ENCODE data around the gene PPFIA3. TPM values are rescaled to one million over a fixed set of nuclear protein-coding genes. Genes with fewer than 3 reads are reported as not detected.

Gene PPFIA3
- total RNA-seq, 1 experiment from 2014 or later, result 27.3 TPM

GRCh38 chr19:49101160-49101559 lies 18.2 kb upstream of the PPFIA3 start:
- no peaks in the 10 kb centered on the region for H3K9me3 Mint-ChIP-seq
- ChIA-PET POLR2A (interaction anchor here (0.7 kb wide), 1 partner anchor 26 kb away, joined by 9 read pairs; no protein-coding TSS in a partner anchor), CTCF (no interaction called here)
- H3K4me1 Mint-ChIP-seq, result peaks cover 13% of the 10 kb centered on the region
- H3K27ac Mint-ChIP-seq, result 0 out of 2 replicates have a peak overlapping the region, but pooled peaks have one; percentile 94
- TF ChIP-seq ZBTB43 (CRISPR knock-in tag; IDR thresholded peaks at IDR 0.05), result no peak
- TF ChIP-seq ZBTB21 (CRISPR knock-in tag; IDR thresholded peaks at IDR 0.05; ENCODE audit: borderline replicate concordance), result no peak
- H3K27me3 Mint-ChIP-seq (ENCODE audit: low read depth), result no peaks in the 10 kb centered on the region
- no peak for ATAC-seq
- no peak for DNase-seq (ENCODE audit: low spot score)
- peaks cover 51% of the 10 kb centered on the region for H3K36me3 Mint-ChIP-seq
- no peak overlapping the region for H3K4me3 Mint-ChIP-seq

GRCh38 chr19:49102303-49102702 lies 17.0 kb upstream of the PPFIA3 start:
- POLR2A ChIA-PET, result interaction anchor here (1.1 kb wide), 1 partner anchor 12 kb away, joined by 3 read pairs; the partner anchor contains the start of gene LIN7B
- no peak overlapping the region for H3K27ac Mint-ChIP-seq
- peaks cover 18% of the 10 kb centered on the region for H3K4me1 Mint-ChIP-seq
- no peak for ATAC-seq
- no peak overlapping the region for H3K4me3 Mint-ChIP-seq
- H3K27me3 Mint-ChIP-seq (ENCODE audit: low read depth), result no peaks in the 10 kb centered on the region
- CTCF ChIA-PET, result no interaction called here
- TF ChIP-seq FOXP4 (CRISPR knock-in tag; IDR thresholded peaks at IDR 0.05) (no peak), ZNF423 (CRISPR knock-in tag; IDR thresholded peaks at IDR 0.05) (no peak), HMGA2 (CRISPR knock-in tag; IDR thresholded peaks at IDR 0.05) (no peak), PRDM15 (CRISPR knock-in tag; IDR thresholded peaks at IDR 0.05) (no peak), MYBL2 (CRISPR knock-in tag; IDR thresholded peaks at IDR 0.05) (no peak), TCF7 (CRISPR knock-in tag; IDR thresholded peaks at IDR 0.05; ENCODE audit: low read depth) (no peak), MAX (CRISPR knock-in tag; IDR thresholded peaks at IDR 0.05) (no peak), TEAD4 (CRISPR knock-in tag; IDR thresholded peaks at IDR 0.05) (no peak), CREM (CRISPR knock-in tag; IDR thresholded peaks at IDR 0.05) (no peak), ZNF281 (CRISPR knock-in tag; IDR thresholded peaks at IDR 0.05) (no peak), ZBTB21 (CRISPR knock-in tag; IDR thresholded peaks at IDR 0.05; ENCODE audit: borderline replicate concordance) (no peak), GTF2I (CRISPR knock-in tag; conservative IDR thresholded peaks at IDR 0.05) (no peak)
- peaks cover 60% of the 10 kb centered on the region for H3K36me3 Mint-ChIP-seq
- H3K9me3 Mint-ChIP-seq, result no peaks in the 10 kb centered on the region
- no peak for DNase-seq (ENCODE audit: low spot score)
